GM23248 (cell line): ENCODE results near the gene KIF18B. TPM values are rescaled to one million over a fixed set of nuclear protein-coding genes. Genes with fewer than 3 reads are reported as not detected.

Experiments used
- DNase-seq: peaks from one replicate; pipeline ENCODE4 v3.0.0-alpha.2; 2015
- H2AFZ ChIP-seq: fragments of 200-600 bp; sonication (generic); 2 replicates; pipeline ENCODE4 v1.6.1; 2016; ENCODE audit warnings: antibody characterized with exemption
- H3F3A ChIP-seq: fragments of 200-600 bp; sonication (generic); 2 replicates; pipeline ENCODE4 v1.6.1; 2016; ENCODE audit warnings: mild to moderate bottlenecking, antibody characterized with exemption, mixed run types; ENCODE audit not compliant: insufficient read depth
- H3K27ac ChIP-seq: fragments of 200-600 bp; sonication (generic); 2 replicates; pipeline ENCODE4 v1.5.1; 2016; ENCODE audit warnings: mild to moderate bottlenecking
- H3K27me3 ChIP-seq: fragments of 200-600 bp; sonication (generic); replicated peaks from 2 replicates; pipeline ENCODE4 v1.6.1; 2016; ENCODE audit warnings: mild to moderate bottlenecking; ENCODE audit not compliant: insufficient read depth
- H3K36me3 ChIP-seq: fragments of 200-600 bp; sonication (generic); 2 replicates; pipeline ENCODE4 v1.6.1; 2016; ENCODE audit warnings: low read depth, mild to moderate bottlenecking
- H3K4me1 ChIP-seq: fragments of 200-600 bp; sonication (generic); 2 replicates; pipeline ENCODE4 v1.6.1; 2016; ENCODE audit warnings: mild to moderate bottlenecking; ENCODE audit not compliant: insufficient read depth
- H3K4me2 ChIP-seq: fragments of 200-600 bp; sonication (generic); one replicate; pipeline ENCODE4 v1.6.1; 2016; ENCODE audit warnings: mild to moderate bottlenecking; ENCODE audit not compliant: unreplicated experiment
- H3K4me3 ChIP-seq: fragments of 200-600 bp; sonication (generic); 2 replicates; pipeline ENCODE4 v1.5.1; 2016; ENCODE audit warnings: mild to moderate bottlenecking
- H3K79me2 ChIP-seq: fragments of 200-600 bp; sonication (generic); 2 replicates; pipeline ENCODE4 v1.6.1; 2016; ENCODE audit warnings: mild to moderate bottlenecking; ENCODE audit not compliant: insufficient read depth
- H3K9ac ChIP-seq: fragments of 200-600 bp; sonication (generic); 2 replicates; pipeline ENCODE4 v1.6.1; 2016; ENCODE audit warnings: mild to moderate bottlenecking
- H3K9me2 ChIP-seq: fragments of 200-600 bp; sonication (generic); 2 replicates; pipeline ENCODE4 v1.6.1; 2016; ENCODE audit warnings: mixed run types, mild to moderate bottlenecking, moderate library complexity; ENCODE audit not compliant: insufficient read depth
- H3K9me3 ChIP-seq: fragments of 200-600 bp; sonication (generic); one replicate; pipeline ENCODE4 v1.6.1; 2017; ENCODE audit warnings: low read depth
- H4K20me1 ChIP-seq: fragments of 200-600 bp; sonication (generic); 2 replicates; pipeline ENCODE4 v1.6.0; 2016; ENCODE audit not compliant: insufficient read depth
- EZH2 ChIP-seq: fragments of 200-600 bp; sonication (generic); IDR thresholded peaks from 2 replicates; pipeline ENCODE4 v1.6.1; 2018; ENCODE audit warnings: antibody characterized with exemption, mild to moderate bottlenecking; ENCODE audit not compliant: insufficient read depth, poor library complexity, severe bottlenecking
- EZH2phosphoT487 ChIP-seq: fragments of 200-600 bp; sonication (generic); IDR thresholded peaks from 2 replicates; pipeline ENCODE4 v1.6.1; 2018; ENCODE audit warnings: antibody characterized with exemption, moderate library complexity, mild to moderate bottlenecking, low read depth; ENCODE audit not compliant: insufficient read depth
- WGBS, 2 experiments: methylation state at CpG; one replicate each; pipeline ENCODE4 v1.1.6; 2015 to 2017; ENCODE audit warnings: low lambda C conversion rate in 2 of 2, low coverage in 1 of 2; ENCODE audit errors: missing lambda C conversion rate in 2 of 2; 5-methylcytosine and 5-hydroxymethylcytosine counted together
- in situ Hi-C: fragments of 300-500 bp; cut with MboI; formaldehyde crosslinking; loops from 2 replicates; pipeline ENCODE4 v1.15.0; 2020
- polyA plus RNA-seq: library from polyadenylated mRNA; unstranded; fragments of >200 nt; fragmentation: Nextera tagmentation; extraction: Ambion mirVana; gene quantifications from 2 replicates; pipeline ENCODE4 v1.2.1, GENCODE V29; 2016
- total RNA-seq: library from RNA; depleted of rRNA; stranded (reverse); fragments of >200 nt; shearing (Covaris generic); gene quantifications from 2 replicates; pipeline ENCODE4 v1.2.3, GENCODE V29; 2014

The KIF18B gene
- total and polyA plus RNA-seq, 2 experiments from 2014 or later: 2.1 to 4.5 TPM

- peak; percentile 40 for DNase-seq
- no peak overlapping the region for H3K27ac ChIP-seq
- H3K79me2 ChIP-seq: no peaks in the 10 kb centered on the region
- no peak overlapping the region for H3K4me3 ChIP-seq
- 73 to 76% methylated on average over 7 of the region's 7 CpGs for WGBS, 2 experiments
- no peaks in the 10 kb centered on the region for H3K4me1 ChIP-seq
- H3K9me2 ChIP-seq: no peaks in the 10 kb centered on the region
- no peak overlapping the region for H3K9ac ChIP-seq
- H3F3A ChIP-seq: no peaks in the 10 kb centered on the region
- H3K36me3 ChIP-seq: no peaks in the 10 kb centered on the region
- H4K20me1 ChIP-seq: no peaks in the 10 kb centered on the region
- no peak overlapping the region for H2AFZ ChIP-seq
- no peaks in the 10 kb centered on the region for H3K9me3 ChIP-seq
- in situ Hi-C loops: no loop called here
- H3K27me3 ChIP-seq: peaks cover 16% of the 10 kb centered on the region
- no peak overlapping the region for H3K4me2 ChIP-seq
- TF ChIP-seq EZH2phosphoT487 (no peak), EZH2 (no peak)
These were observed 14.4 kb upstream of the KIF18B start for GRCh38 chr17:44961921-44962350.

GRCh38 chr17:44960691-44961090 is 13.1 kb upstream of the KIF18B start:
- no peak overlapping the region for H3K27ac ChIP-seq
- H2AFZ ChIP-seq: no peak overlapping the region
- no peak overlapping the region for H3K4me2 ChIP-seq
- no peaks in the 10 kb centered on the region for H3F3A ChIP-seq
- peaks cover 5% of the 10 kb centered on the region for H3K27me3 ChIP-seq
- 64 to 66% methylated on average over 2 of the region's 2 CpGs for WGBS, 2 experiments
- no peaks in the 10 kb centered on the region for H3K9me2 ChIP-seq
- TF ChIP-seq EZH2phosphoT487: no peak
- TF ChIP-seq EZH2: no peak
- no peak overlapping the region for H3K9ac ChIP-seq
- H4K20me1 ChIP-seq: no peaks in the 10 kb centered on the region
- no peaks in the 10 kb centered on the region for H3K79me2 ChIP-seq
- in situ Hi-C loops: no loop called here
- no peak for DNase-seq
- no peaks in the 10 kb centered on the region for H3K9me3 ChIP-seq
- H3K36me3 ChIP-seq: no peaks in the 10 kb centered on the region
- no peaks in the 10 kb centered on the region for H3K4me1 ChIP-seq
- no peak overlapping the region for H3K4me3 ChIP-seq

GRCh38 chr17:44959821-44960531 is 12.4 kb upstream of the KIF18B start:
- H4K20me1 ChIP-seq: no peaks in the 10 kb centered on the region
- H3F3A ChIP-seq: no peaks in the 10 kb centered on the region
- no peaks in the 10 kb centered on the region for H3K36me3 ChIP-seq
- no peaks in the 10 kb centered on the region for H3K9me2 ChIP-seq
- H3K27me3 ChIP-seq: no peaks in the 10 kb centered on the region
- no peak overlapping the region for H3K9ac ChIP-seq
- no peak overlapping the region for H3K4me3 ChIP-seq
- no peaks in the 10 kb centered on the region for H3K9me3 ChIP-seq
- no peak for TF ChIP-seq EZH2phosphoT487
- TF ChIP-seq EZH2: no peak
- DNase-seq: no peak
- WGBS, 2 experiments: 15 to 22% methylated on average over 24 to 56 of the region's 56 CpGs
- no peak overlapping the region for H3K27ac ChIP-seq
- no peaks in the 10 kb centered on the region for H3K4me1 ChIP-seq
- H2AFZ ChIP-seq: 0 out of 2 replicates have a peak overlapping the region, but pooled peaks have one; percentile 38
- in situ Hi-C loops: no loop called here
- no peaks in the 10 kb centered on the region for H3K79me2 ChIP-seq
- peak overlapping the region; percentile 28 for H3K4me2 ChIP-seq

GRCh38 chr17:44956998-44957981 is 9.7 kb upstream of the KIF18B start:
- H3K36me3 ChIP-seq: no peaks in the 10 kb centered on the region
- in situ Hi-C loops: no loop called here
- no peak overlapping the region for H3K27ac ChIP-seq
- 72 to 77% methylated on average over 8 of the region's 8 CpGs for WGBS, 2 experiments
- H3K9me2 ChIP-seq: no peaks in the 10 kb centered on the region
- no peak overlapping the region for H2AFZ ChIP-seq
- no peaks in the 10 kb centered on the region for H3K9me3 ChIP-seq
- H3K4me3 ChIP-seq: no peak overlapping the region
- H3K79me2 ChIP-seq: no peaks in the 10 kb centered on the region
- DNase-seq: no peak
- no peaks in the 10 kb centered on the region for H3F3A ChIP-seq
- H4K20me1 ChIP-seq: no peaks in the 10 kb centered on the region
- H3K4me2 ChIP-seq: no peak overlapping the region
- no peaks in the 10 kb centered on the region for H3K4me1 ChIP-seq
- no peaks in the 10 kb centered on the region for H3K27me3 ChIP-seq
- no peak overlapping the region for H3K9ac ChIP-seq
- no peak for TF ChIP-seq EZH2phosphoT487
- no peak for TF ChIP-seq EZH2
